GM19467 (cell line): Measurements from ENCODE around the gene KLF11.

ENCODE experiments used
- ATAC-seq: cut with Tn5 transposase; IDR thresholded peaks from one replicate; pipeline ENCODE4 v1.9.1; 2021; ENCODE audit warnings: mild to moderate bottlenecking, moderate library complexity; ENCODE audit not compliant: unreplicated experiment

Gene KLF11

GRCh38 chr2:10043256-10043905, at the start of gene KLF11:
KLF11 (plus strand) TSS chr2:10043550; CDS start chr2:10043717, 167 bp downstream.
- ATAC-seq, result peak; percentile 78

- ATAC-seq, result no peak
These were observed 48.9 kb upstream of the KLF11 start for GRCh38 chr2:9994462-9994861.

GRCh38 chr2:9995059-9995458, 48.3 kb upstream of the KLF11 start:
- ATAC-seq, result no peak

- ATAC-seq, result no peak
These were observed 47.0 kb upstream of the KLF11 start for GRCh38 chr2:9996321-9996720.

GRCh38 chr2:9997936-9998335, 45.4 kb upstream of the KLF11 start:
- no peak for ATAC-seq

GRCh38 chr2:9998916-9999654, 44.3 kb upstream of the KLF11 start:
- ATAC-seq, result no peak

GRCh38 chr2:9999693-10000092, 43.7 kb upstream of the KLF11 start:
- no peak for ATAC-seq

GRCh38 chr2:10000541-10000940, 42.8 kb upstream of the KLF11 start:
- ATAC-seq, result no peak

- ATAC-seq, result no peak
These were observed 41.8 kb upstream of the KLF11 start for GRCh38 chr2:10001586-10001985.

GRCh38 chr2:10002109-10002508, 41.2 kb upstream of the KLF11 start:
- no peak for ATAC-seq

GRCh38 chr2:10002681-10003080, 40.7 kb upstream of the KLF11 start:
- no peak for ATAC-seq

- ATAC-seq, result no peak
These were observed 39.9 kb upstream of the KLF11 start for GRCh38 chr2:10003206-10004125.

- no peak for ATAC-seq
These were observed 38.9 kb upstream of the KLF11 start for GRCh38 chr2:10004401-10004800.

GRCh38 chr2:10004836-10005235, 38.5 kb upstream of the KLF11 start:
- ATAC-seq, result no peak

GRCh38 chr2:10005461-10006235, 37.7 kb upstream of the KLF11 start:
- ATAC-seq, result no peak

GRCh38 chr2:10006236-10007161, 36.9 kb upstream of the KLF11 start:
- ATAC-seq, result no peak

GRCh38 chr2:10007435-10007834, 35.9 kb upstream of the KLF11 start:
- ATAC-seq, result no peak

- ATAC-seq, result no peak
These were observed 35.2 kb upstream of the KLF11 start for GRCh38 chr2:10007921-10008808.

- ATAC-seq, result no peak
These were observed 34.6 kb upstream of the KLF11 start for GRCh38 chr2:10008809-10009176.
